ENCODE results near the gene MIS18BP1.
"Not testable (repeated sequence)": the region's sequence is repeated elsewhere in the genome, so short reads cannot be mapped to it uniquely, and the experiment has no call there.

Gene MIS18BP1

GRCh38 chr14:45253070-45253753 is at the start of gene MIS18BP1:
TSS of gene MIS18BP1 (minus strand) at chr14:45253202. CDS start at chr14:45247286, 5,916 bp downstream.
- peak; percentile 92 for DNase-seq

GRCh38 chr14:45298423-45299117 is 45.6 kb upstream of the MIS18BP1 start:
- no peak for DNase-seq

DNA sequence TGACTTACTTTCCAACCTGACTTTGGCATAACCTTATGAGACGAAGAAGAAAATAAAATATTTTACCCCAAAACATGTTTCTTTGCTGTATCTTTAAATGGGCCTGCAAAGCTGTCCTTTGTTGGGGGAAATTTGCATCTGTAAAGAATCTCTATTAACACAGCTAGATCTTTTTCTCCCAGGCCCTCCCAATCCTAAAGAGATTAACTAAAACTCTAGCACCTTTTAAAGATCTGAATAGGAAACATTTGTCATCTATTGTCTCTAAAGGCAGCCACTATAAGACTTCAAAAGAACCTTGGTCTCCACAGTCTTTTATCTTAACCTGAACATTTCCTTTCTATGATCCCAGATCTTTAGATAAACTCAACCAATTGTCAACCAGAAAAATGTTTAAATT is 41.8 kb upstream of the MIS18BP1 start:
- DNase-seq: not testable (repeated sequence)

DNA sequence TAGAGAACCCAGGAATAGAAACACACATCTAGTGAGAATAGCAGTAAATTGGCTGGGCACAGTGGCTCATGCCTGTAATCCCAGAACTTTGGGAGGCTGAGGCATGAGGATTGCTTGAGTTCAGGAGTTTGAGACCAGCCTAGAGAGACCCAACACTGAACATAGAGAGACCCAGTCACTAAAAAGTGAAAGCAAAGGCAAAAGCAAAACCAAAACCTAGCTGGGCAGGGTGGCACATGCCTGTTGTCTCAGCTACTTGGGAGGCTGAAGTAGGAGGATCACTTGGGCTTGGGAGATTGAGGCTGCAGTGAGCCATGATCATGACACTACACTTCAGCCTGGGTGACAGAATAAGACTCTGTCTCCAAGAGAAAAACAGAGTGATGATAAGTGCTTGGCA is 37.5 kb upstream of the MIS18BP1 start:
- DNase-seq: no peak

DNA sequence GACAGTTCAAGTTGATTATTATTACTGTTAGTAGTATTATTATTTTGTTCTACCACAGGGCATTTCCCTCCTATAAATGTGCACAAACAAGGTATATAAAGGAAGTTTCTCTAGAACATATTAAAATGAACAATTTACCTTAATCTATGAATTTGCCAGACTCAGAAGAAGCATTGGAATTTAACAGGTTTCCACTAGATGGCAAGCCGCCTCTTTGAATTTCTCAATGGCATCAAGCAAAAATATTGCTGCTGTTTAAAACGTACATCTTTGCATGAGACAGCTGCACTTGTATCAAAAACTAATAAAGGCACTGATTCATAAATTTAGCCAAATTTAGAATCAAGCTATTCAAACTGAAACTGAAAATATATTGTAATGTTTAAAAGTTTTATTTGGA is 34.6 kb upstream of the MIS18BP1 start:
- DNase-seq: no peak

DNA sequence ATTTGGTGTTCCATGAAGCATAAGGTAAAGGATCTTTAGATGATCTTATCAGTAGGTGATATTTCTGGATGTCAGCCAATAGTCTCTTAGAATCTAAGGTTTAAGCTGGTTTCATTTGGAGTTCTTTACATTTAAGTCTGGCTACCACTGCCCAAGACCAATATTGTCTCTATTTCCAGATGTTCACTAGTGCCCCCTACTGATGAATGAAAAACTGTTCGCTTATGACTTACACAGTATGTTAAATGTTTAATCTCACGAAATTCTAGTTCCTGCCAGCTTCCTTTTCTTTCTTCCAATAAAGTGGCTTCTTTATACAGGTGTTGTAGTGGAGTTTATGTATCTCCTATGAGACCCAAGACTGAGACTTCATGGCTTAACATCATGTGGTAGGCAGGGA is 31.8 kb upstream of the MIS18BP1 start:
- no peak for DNase-seq

DNA sequence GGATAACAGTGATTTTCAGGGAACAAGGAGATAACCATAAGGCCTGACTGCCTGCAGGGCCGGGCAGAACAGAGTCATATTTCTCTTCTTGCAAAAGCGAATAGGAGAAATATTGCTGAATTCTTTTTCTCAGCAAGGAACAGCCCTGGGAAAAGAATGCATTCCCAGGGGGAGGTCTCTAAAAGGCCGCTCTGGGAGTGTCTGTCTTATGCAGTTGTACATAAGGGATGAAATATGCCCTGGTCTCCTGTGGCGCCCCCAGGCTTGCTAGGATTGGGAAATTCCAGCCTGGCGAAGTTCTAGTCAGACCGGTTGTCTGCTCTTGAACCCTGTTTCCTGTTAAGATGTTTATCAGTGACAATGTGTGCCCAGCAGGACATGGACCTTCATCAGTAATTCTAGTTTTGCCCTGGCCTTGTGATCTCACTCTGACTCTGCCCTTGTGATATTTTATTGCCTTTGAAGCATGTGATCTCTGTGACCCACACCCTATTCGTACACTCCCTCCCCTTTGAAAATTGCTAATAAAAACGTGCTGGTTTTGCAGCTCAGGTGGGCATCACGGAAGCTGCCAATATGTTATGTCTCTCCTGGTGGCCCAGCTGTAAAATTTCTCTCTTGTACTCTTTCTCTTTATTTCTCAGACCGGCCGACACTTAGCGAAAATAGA is 28.9 kb upstream of the MIS18BP1 start:
- DNase-seq: not testable (repeated sequence)

DNA sequence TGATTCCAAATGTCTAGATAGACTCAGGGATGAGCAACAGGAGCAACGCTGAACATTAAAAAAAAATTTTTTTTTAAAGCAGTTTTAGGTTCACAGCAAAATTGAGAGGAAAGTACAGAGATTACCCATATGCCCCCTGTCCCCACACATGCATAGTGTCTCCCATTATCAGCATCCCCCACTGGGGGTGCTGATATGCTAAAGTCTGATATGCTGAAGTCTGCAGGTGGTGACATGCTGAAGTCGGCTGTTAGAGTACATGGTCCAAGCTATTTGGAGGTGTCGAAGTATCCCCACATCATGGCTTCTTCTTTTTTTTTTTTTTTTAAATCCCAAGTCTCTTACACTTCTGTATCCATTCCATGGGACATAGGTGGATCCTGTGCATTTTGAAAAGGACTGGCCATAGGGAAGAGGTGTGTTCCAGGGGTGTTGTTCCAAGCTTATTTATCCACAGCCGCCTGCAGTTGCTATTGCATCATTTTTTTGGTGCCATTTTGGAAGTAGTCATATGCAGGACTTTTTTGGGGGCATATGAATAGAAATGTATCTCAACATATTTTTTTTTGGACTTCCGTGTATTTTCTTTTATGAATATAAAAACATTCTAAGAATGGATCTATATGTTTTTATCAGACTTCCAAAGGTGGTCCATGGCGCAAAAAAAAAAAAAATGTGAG is 19.0 kb upstream of the MIS18BP1 start:
- no peak for DNase-seq

GRCh38 chr14:45270031-45270430 is 17.0 kb upstream of the MIS18BP1 start:
- DNase-seq: no peak

GRCh38 chr14:45267071-45267470 is 14.1 kb upstream of the MIS18BP1 start:
- DNase-seq: no peak

DNA sequence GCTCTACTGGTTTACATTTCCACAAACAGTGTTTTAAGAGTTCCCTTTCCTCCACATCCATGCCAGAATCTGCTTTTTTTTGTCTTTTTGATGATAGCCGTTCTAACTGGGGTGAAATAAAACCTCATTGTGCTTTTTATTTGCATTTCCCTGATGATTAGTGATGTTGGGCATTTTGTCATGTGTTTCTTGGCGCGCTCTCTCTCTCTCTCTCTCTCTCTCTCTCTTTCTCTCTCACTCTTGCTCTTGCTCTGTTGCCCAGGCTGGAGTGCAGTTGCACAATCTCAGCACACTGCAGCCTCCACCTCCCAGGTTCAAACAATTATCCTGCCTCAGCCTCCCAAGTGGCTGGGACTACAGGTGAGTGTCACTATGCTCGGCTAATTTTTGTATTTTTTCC is 9.6 kb upstream of the MIS18BP1 start:
- DNase-seq: no peak

GRCh38 chr14:45261209-45261608 is 8.2 kb upstream of the MIS18BP1 start:
- no peak for DNase-seq

- no peak for DNase-seq
Measured at GRCh38 chr14:45258805-45259204, 5.8 kb upstream of the MIS18BP1 start.

- no peak for DNase-seq
Measured at GRCh38 chr14:45258073-45258472, 5.1 kb upstream of the MIS18BP1 start.

- no peak for DNase-seq
Measured at GRCh38 chr14:45254771-45255170, 1.8 kb upstream of the MIS18BP1 start.

DNA sequence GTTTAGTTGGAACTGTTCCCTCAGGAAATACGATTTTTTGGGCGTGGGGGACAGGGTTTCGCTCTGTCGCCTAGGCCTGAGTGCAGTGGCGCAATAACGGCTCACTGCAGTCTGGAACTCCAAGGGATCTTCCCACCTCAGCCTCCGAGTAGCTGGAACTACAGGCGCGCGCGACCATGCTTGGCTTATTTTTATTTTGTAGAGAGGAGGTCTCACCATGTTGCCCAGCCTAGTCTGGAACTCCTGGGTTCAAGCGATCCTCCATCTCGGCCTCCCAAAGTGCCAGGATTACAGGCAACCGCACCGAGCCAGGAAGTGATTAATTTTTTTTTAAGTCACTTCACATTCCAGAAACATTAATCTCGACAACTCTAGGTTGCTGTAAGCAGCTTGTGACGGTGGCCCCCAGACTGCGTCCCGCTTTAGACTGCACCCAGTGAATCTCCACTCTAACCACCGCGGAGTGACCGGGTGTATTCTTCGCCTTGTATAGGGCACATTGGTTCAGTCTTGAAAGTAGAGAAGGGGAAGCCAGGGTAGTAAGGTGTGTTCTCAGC is 830 bp upstream of the MIS18BP1 start:
- DNase-seq: no peak

DNA sequence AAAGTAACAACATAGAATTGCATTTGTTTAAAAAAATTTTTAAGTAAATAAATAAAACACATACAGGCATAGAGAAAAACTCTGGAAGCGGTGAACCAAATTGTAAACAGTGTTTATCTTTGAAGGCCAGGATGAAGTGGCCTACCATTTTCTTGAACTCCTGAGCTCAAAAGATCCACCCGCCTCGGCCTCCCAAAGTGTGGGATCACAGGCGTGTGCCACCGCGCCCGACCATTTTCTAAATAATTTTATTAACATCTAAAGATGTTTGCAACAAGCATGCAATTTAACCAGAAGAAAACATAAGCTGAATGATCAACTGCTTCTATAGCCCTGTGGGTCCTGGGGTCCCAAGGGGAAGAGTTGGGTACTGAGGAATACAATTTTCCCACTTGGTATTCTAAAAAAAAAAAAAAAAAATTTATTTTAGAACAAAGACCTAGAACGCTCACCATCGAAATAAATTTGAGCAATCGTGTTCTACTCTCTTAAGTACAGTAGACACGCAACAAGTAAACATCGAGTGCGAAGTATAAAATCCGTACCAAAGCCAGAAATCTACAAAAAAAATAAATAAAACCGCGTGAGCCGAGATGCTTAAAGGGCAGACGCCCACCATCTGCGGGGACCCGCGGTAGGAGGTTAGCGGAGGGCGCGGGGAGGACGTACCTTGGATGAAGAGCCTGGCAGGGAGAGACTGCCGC is 484 bp downstream of the MIS18BP1 start:
- no peak for DNase-seq

DNA sequence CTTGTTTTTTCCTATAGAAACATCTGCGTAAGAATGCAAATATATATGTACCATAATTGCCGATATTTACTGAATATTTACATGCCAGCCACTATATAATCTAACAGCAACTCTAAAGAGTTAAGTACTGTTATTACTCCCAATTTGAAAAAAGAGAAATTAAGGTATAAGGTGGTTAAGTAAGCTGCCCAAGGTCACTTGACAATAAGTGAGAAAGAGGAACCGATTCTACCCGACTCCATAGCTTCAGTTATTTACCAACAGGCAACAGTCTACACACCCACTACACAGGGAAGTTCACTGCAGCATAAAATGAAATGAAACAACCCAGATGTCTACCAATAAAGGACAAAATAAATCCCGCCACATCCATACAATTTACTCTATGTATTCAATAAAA is 1.1 kb downstream of the MIS18BP1 start:
- DNase-seq: peak; percentile 12

DNA sequence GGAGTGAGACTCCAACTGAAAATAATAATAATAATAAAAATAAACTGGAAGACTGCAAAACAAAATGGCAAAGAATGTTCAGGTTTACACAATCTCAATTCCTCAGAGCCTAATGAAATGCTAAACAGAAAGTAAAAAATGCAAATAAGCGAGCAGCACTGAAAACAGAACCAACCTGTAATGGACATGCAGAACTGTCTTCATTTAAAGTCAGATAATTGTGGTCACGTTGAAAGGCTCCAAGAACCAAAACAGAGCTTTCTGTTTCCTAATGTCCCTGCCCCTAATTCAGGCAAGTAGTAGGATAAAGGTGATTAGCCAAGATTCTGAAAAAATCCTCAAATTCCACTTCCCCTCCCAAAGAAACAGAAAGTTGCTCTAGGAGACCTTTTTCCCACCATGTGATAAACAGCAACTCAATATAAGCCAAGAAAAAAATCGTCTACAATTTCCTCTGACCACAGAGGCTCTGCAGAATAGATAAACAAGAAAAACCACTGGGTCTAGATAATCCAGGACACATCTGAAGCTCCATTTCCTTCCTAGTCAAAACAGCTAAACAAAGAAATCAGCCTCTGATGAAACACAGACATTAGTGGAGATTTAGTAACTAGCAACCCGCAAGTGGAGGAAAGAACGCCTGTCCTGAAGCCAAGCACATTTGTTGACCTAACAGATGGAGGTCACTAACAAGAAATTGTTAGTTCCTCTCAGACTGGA is 3.0 kb downstream of the MIS18BP1 start:
- no peak for DNase-seq

DNA sequence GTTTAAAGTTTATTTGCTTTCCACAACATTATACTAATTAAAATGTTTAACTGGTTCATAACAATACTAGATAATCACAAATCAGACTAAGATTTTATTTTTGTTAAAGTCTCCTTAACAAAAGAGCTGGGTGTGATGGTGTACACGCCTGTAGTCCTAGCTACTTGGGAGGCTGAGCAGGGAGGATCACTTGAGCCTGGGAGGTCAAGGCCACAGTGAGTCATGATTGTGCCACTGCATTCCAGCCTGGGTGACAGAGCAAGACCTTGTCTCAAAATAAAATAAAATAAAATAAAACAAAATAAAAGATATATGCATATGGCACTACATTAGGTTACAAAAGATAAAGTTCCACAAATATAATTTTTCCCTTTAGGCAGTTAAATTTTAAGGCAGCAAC is 5.6 kb downstream of the MIS18BP1 start:
- DNase-seq: no peak

DNA sequence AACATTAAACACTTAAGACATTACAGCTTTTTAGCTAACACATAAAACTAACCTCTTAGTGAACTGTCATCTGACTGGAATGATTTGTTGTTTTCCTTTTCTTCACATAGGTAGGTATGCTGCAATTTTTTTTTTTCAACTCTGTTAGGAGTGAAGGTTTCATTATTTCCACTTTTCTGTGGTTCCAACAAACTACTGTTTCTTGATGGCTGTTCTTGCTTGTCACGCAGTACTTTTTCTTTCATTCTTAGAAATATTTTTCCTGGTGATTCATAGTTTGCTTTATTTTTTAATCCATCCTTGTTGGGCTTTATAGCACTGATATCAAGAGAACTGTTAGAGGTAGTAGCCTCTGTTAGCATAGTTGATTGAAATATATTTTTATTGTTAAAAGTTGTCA is 6.3 kb downstream of the MIS18BP1 start:
- DNase-seq: no peak

DNA sequence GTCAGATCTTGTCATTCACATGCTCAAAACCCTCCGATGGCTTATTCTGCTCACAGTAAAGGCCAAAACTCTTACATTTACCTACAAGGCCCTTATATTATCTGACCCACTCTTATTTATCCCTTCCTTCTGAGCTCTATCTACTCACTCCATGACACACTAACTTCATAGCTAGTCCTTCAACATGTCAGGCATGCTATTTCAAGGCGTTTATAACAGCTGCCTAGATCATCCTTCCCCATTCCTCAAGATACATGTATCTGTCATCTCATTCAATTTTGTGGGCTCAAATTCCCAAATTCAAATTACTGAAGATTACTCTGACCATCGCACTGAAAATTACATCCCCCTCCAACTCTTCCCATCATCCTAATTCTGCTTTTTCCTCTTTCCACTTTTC is 6.9 kb downstream of the MIS18BP1 start:
- no peak for DNase-seq
